Astrocyte of the cerebellum (primary cell): ENCODE data around the gene NPHP3.

Experiments used
- DNase-seq: peaks from one replicate; pipeline ENCODE4 v3.0.0-alpha.2; 2011; ENCODE audit warnings: low read depth
- H3K4me3 ChIP-seq: 2 replicates; pipeline ENCODE4 v1.5.1; 2011; ENCODE audit warnings: mild to moderate bottlenecking, low read depth, low read length, moderate library complexity
- in situ Hi-C: cut with HindIII; loops from 2 replicates; pipeline ENCODE4 v1.10.0; 2017; ENCODE audit warnings: low sequenced_read_pairs
- TF ChIP-seq, protein P1 (sequence below): IDR thresholded peaks from 2 replicates; pipeline ENCODE4 v1.5.1; 2012; ENCODE audit warnings: low read length, low read depth, moderate library complexity, mild to moderate bottlenecking; ENCODE audit errors: missing control alignments

NPHP3 gene

DNA sequence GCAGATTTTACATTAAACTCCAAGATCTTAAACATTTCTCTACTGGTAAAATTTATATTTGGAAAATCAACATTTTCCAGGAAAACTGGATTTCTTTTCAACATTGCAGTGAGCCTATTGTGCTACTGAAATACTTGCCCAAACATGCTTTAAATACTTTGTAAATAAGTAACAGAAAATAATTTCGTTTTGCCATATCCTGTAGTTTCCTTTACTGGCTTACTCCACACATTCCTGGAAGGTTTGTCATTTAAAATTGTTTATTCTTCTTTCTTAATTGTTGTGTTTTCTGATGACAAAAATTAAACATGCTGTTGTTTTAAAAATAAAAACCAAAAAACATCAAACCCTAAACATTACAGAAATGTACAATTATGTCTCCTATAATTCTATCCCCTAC, 84.6 kb downstream of the NPHP3 start:
- in situ Hi-C loops: loop anchor here (25.0 kb wide), 1 partner anchor 100 kb away; no protein-coding TSS in a partner anchor
- DNase-seq: no peak
- H3K4me3 ChIP-seq: no peak overlapping the region
- TF ChIP-seq, protein P1, sequence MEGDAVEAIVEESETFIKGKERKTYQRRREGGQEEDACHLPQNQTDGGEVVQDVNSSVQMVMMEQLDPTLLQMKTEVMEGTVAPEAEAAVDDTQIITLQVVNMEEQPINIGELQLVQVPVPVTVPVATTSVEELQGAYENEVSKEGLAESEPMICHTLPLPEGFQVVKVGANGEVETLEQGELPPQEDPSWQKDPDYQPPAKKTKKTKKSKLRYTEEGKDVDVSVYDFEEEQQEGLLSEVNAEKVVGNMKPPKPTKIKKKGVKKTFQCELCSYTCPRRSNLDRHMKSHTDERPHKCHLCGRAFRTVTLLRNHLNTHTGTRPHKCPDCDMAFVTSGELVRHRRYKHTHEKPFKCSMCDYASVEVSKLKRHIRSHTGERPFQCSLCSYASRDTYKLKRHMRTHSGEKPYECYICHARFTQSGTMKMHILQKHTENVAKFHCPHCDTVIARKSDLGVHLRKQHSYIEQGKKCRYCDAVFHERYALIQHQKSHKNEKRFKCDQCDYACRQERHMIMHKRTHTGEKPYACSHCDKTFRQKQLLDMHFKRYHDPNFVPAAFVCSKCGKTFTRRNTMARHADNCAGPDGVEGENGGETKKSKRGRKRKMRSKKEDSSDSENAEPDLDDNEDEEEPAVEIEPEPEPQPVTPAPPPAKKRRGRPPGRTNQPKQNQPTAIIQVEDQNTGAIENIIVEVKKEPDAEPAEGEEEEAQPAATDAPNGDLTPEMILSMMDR: no peak

GRCh38 chr3:132635052-132635451, 87.2 kb downstream of the NPHP3 start:
- TF ChIP-seq, protein P1: no peak
- H3K4me3 ChIP-seq: no peak overlapping the region
- DNase-seq: no peak
- in situ Hi-C loops: loop anchor here (25.0 kb wide), 1 partner anchor 98 kb away; no protein-coding TSS in a partner anchor
